HepG2 (cell line): ENCODE results near the gene SNCA. TPM values are rescaled to one million over a fixed set of nuclear protein-coding genes. Genes with fewer than 3 reads are reported as not detected.

Experiments
- ATAC-seq: fragments of 200-7000 bp; cut with Tn5 transposase; 3 replicates; pipeline ENCODE4 v1.9.1; 2020; ENCODE audit warnings: mild to moderate bottlenecking, moderate library complexity
- BruUV-seq: library from RNA; stranded (reverse); fragments of 400-500 nt; replicated peaks from 2 replicates; lab custom pipeline; 2021; lab: Mats Ljungman, UMichigan
- CTCF ChIA-PET: fragments of 300-600 bp; formaldehyde crosslinking; extraction: SDS; loops from one replicate; lab custom pipeline; 2021; ENCODE audit warnings: low total read pairs, inconsistent platforms, low intra/inter-chr PET ratio; lab: Yijun Ruan, JAX
- POLR2A ChIA-PET: fragments of 350-600 bp; sonication (Branson Sonifier 250); formaldehyde crosslinking; loops from one replicate; lab custom pipeline; 2020; ENCODE audit warnings: antibody characterized with exemption, inconsistent platforms; lab: Yijun Ruan, JAX
- DNase-seq: peaks from one replicate; pipeline ENCODE4 v3.0.0-alpha.2; 2015; ENCODE audit warnings: low spot score
- FAIRE-seq: peaks from 3 replicates; lab custom pipeline; 2011; peaks lifted over from hg19 to GRCh38; lab: Jason Lieb, UNC
- H2AFZ ChIP-seq: one replicate; pipeline ENCODE4 v1.6.1; 2011; ENCODE audit warnings: low read length, inconsistent platforms
- H3K27ac ChIP-seq: fragments of 300-600 bp; 3 replicates; pipeline ENCODE4 v1.8.0; 2011; ENCODE audit warnings: mixed run types, mild to moderate bottlenecking, mixed read lengths, low read length, inconsistent platforms; ENCODE audit not compliant: insufficient read depth; ENCODE audit errors: extremely low read length
- H3K27me3 ChIP-seq, 2 experiments: fragments of 200-600 bp in 1 of 2; 2 replicates in 1 of 2; 3 replicates in 1 of 2; pipeline versions ENCODE4 v1.6.0 to v1.8.0; 2011; ENCODE audit warnings: low read length in 2 of 2, mild to moderate bottlenecking in 2 of 2, moderate library complexity in 2 of 2, inconsistent platforms in 1 of 2; ENCODE audit not compliant: insufficient read depth in 2 of 2, control insufficient read depth in 1 of 2
- H3K36me3 ChIP-seq, 2 experiments: fragments of 200-600 bp in 1 of 2; replicated peaks in 1 of 2; 2 replicates in 1 of 2; 3 replicates in 1 of 2; pipeline versions ENCODE4 v1.5.1 to v1.8.0; 2011; ENCODE audit warnings: low read length in 2 of 2, inconsistent platforms in 1 of 2; ENCODE audit not compliant: insufficient read depth in 2 of 2, control insufficient read depth in 1 of 2
- H3K4me1 ChIP-seq: 2 replicates; pipeline ENCODE4 v1.5.1; 2012; ENCODE audit warnings: low read length, inconsistent platforms; ENCODE audit not compliant: insufficient read depth
- H3K4me2 ChIP-seq: 2 replicates; pipeline ENCODE4 v1.6.0; 2011; ENCODE audit warnings: low read depth, low read length, inconsistent platforms
- H3K4me3 ChIP-seq, 3 experiments: fragments of 200-600 bp in 1 of 3; sonication (generic), shearing (Covaris generic) in 1 of 3; replicated peaks in 1 of 3; 2 replicates each; pipeline ENCODE4 v1.5.1; 2011 to 2016; ENCODE audit warnings: low read length in 3 of 3, inconsistent platforms in 2 of 3, low read depth in 2 of 3, mild to moderate bottlenecking in 2 of 3, control low read depth in 1 of 3, mixed read lengths in 1 of 3; ENCODE audit not compliant: insufficient read depth in 1 of 3
- H3K79me2 ChIP-seq: one replicate; pipeline ENCODE4 v1.6.1; 2011; ENCODE audit warnings: low read length, inconsistent platforms; ENCODE audit not compliant: insufficient read depth
- H3K9ac ChIP-seq: 2 replicates; pipeline ENCODE4 v1.6.0; 2011; ENCODE audit warnings: mild to moderate bottlenecking, low read depth, low read length, inconsistent platforms; ENCODE audit not compliant: insufficient read depth
- H3K9me3 ChIP-seq: 2 replicates; pipeline ENCODE4 v1.5.1; 2012; ENCODE audit warnings: mild to moderate bottlenecking, low read length
- H4K20me1 ChIP-seq: 2 replicates; pipeline ENCODE4 v1.6.0; 2011; ENCODE audit warnings: inconsistent platforms, mild to moderate bottlenecking, low read length, moderate library complexity; ENCODE audit not compliant: insufficient read depth
- PLRG1 ChIP-seq: fragments of 450-650 bp; conservative IDR thresholded peaks from 2 replicates; pipeline ENCODE4 v1.6.1; 2016
- ZEB1 ChIP-seq: IDR thresholded peaks from 2 replicates; pipeline ENCODE4 v1.6.1; 2012; ENCODE audit warnings: mild to moderate bottlenecking, low read depth, inconsistent platforms; ENCODE audit not compliant: insufficient replicate concordance
- ZNF629 ChIP-seq: sonication (generic); formaldehyde crosslinking; conservative IDR thresholded peaks from 2 replicates; pipeline ENCODE4 v1.5.0; 2020; ENCODE audit warnings: missing genetic modification reagents
- ZNF7 ChIP-seq: IDR thresholded peaks from 2 replicates; pipeline ENCODE4 v1.6.1; 2016; ENCODE audit warnings: missing biosample characterization, missing genetic modification reagents
- ZZZ3 ChIP-seq: sonication (generic); formaldehyde crosslinking; IDR thresholded peaks from 2 replicates; pipeline ENCODE4 v1.4.0; 2020; ENCODE audit warnings: missing genetic modification reagents, mild to moderate bottlenecking, borderline replicate concordance
- WGBS: methylation state at CpG from one replicate; pipeline ENCODE4 v1.1.6; 2017; ENCODE audit warnings: low lambda C conversion rate; 5-methylcytosine and 5-hydroxymethylcytosine counted together
- in situ Hi-C: cut with HindIII; loops from 2 replicates; pipeline ENCODE4 v1.10.0; 2017; ENCODE audit warnings: low pct_unique_long_range_greater_than_20kb; ENCODE audit not compliant: extremely low pct_ligation_motif_present
- intact Hi-C: fragments of 100-400 bp; cut with micrococcal nuclease; formaldehyde crosslinking; loops from one replicate; pipeline ENCODE4 v1.10.0; 2022; ENCODE audit not compliant: unreplicated experiment
- polyA plus RNA-seq, 8 experiments: library from polyadenylated mRNA; depleted of rRNA in 3 of 8; stranded (reverse) in 7 of 8; unstranded in 1 of 8; fragments of >200 nt; fragmentation: Illumina TruSeq in 4 of 8; extraction: Trizol in 4 of 8; gene quantifications; 2 replicates each; pipeline versions ENCODE4 v1.2.1 to v1.2.3, GENCODE V29; 2011 to 2016; ENCODE audit warnings: low read depth in 4 of 8, missing spikeins in 1 of 8, mixed read lengths in 1 of 8; ENCODE audit not compliant: insufficient read depth in 1 of 8
- total RNA-seq, 5 experiments: library from RNA; depleted of rRNA; stranded (reverse); fragments of >200 nt; fragmentation: Illumina TruSeq; extraction: Trizol; gene quantifications; 2 replicates each; pipeline ENCODE4 v1.2.3, GENCODE V29; 2016; ENCODE audit warnings: low read depth in 1 of 5
- TF ChIP-seq, protein P1 (sequence below): sonication (generic); formaldehyde crosslinking; conservative IDR thresholded peaks from 2 replicates; pipeline ENCODE4 v1.5.0; 2020; ENCODE audit warnings: missing genetic modification reagents
- TF ChIP-seq, protein P2 (sequence below): sonication (generic); formaldehyde crosslinking; IDR thresholded peaks from 2 replicates; pipeline ENCODE4 v1.8.1; 2022; ENCODE audit warnings: low read depth, mild to moderate bottlenecking, missing genetic modification reagents
- TF ChIP-seq, protein P3 (sequence below): sonication (generic); formaldehyde crosslinking; IDR thresholded peaks from 2 replicates; pipeline ENCODE4 v1.8.0; 2022; ENCODE audit warnings: low read depth, missing genetic modification reagents
- TF ChIP-seq, protein P4 (sequence below): sonication (generic); formaldehyde crosslinking; IDR thresholded peaks from 2 replicates; pipeline ENCODE4 v1.5.0; 2020; ENCODE audit warnings: mild to moderate bottlenecking, missing genetic modification reagents

SNCA gene
- total and polyA plus RNA-seq, 2 of the 13 experiments (the other 11 are each of a cell fraction or from before 2014, with no cell fraction given), result not detected

DNA sequence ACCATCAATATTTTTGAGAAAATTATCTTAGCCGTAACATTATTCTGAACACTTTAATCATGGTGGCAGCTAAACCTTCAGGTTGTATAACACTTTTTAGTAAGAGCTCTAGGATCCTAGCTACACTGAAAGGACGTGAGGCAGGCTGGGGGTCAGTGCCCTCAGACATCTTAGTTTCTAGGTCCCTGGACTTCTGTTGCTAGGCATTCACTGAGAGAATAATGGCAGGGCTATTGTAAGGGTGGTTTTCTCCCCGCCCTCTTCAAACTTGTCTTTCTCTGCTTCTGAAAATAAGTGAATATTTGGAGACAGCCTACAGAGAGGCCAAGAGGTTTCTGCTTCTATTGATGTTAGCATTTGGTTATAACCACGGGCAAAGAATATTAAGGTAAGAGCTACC lies 42.3 kb upstream of the SNCA start:
- Histone ChIP-seq H4K20me1 (no peaks in the 10 kb centered on the region), H3K27ac (no peak overlapping the region), H3K27me3 (no peaks in the 10 kb centered on the region), H3K9ac (no peak overlapping the region), H3K79me2 (no peaks in the 10 kb centered on the region), H3K4me3 (no peak overlapping the region), H3K4me2 (no peak overlapping the region), H3K36me3 (no peaks in the 10 kb centered on the region), H2AFZ (no peak overlapping the region), H3K4me1 (no peaks in the 10 kb centered on the region), H3K9me3 (no peaks in the 10 kb centered on the region)
- TF ChIP-seq ZNF629, result no peak
- TF ChIP-seq ZNF7 (CRISPR knock-in tag), result no peak
- TF ChIP-seq, protein P1, sequence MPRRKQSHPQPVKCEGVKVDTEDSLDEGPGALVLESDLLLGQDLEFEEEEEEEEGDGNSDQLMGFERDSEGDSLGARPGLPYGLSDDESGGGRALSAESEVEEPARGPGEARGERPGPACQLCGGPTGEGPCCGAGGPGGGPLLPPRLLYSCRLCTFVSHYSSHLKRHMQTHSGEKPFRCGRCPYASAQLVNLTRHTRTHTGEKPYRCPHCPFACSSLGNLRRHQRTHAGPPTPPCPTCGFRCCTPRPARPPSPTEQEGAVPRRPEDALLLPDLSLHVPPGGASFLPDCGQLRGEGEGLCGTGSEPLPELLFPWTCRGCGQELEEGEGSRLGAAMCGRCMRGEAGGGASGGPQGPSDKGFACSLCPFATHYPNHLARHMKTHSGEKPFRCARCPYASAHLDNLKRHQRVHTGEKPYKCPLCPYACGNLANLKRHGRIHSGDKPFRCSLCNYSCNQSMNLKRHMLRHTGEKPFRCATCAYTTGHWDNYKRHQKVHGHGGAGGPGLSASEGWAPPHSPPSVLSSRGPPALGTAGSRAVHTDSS (CRISPR knock-in tag), result no peak
- TF ChIP-seq, protein P2, sequence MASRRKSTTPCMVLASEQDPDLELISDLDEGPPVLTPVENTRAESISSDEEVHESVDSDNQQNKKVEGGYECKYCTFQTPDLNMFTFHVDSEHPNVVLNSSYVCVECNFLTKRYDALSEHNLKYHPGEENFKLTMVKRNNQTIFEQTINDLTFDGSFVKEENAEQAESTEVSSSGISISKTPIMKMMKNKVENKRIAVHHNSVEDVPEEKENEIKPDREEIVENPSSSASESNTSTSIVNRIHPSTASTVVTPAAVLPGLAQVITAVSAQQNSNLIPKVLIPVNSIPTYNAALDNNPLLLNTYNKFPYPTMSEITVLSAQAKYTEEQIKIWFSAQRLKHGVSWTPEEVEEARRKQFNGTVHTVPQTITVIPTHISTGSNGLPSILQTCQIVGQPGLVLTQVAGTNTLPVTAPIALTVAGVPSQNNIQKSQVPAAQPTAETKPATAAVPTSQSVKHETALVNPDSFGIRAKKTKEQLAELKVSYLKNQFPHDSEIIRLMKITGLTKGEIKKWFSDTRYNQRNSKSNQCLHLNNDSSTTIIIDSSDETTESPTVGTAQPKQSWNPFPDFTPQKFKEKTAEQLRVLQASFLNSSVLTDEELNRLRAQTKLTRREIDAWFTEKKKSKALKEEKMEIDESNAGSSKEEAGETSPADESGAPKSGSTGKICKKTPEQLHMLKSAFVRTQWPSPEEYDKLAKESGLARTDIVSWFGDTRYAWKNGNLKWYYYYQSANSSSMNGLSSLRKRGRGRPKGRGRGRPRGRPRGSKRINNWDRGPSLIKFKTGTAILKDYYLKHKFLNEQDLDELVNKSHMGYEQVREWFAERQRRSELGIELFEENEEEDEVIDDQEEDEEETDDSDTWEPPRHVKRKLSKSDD (CRISPR knock-in tag), result no peak
- TF ChIP-seq PLRG1, result no peak
- TF ChIP-seq, protein P3, sequence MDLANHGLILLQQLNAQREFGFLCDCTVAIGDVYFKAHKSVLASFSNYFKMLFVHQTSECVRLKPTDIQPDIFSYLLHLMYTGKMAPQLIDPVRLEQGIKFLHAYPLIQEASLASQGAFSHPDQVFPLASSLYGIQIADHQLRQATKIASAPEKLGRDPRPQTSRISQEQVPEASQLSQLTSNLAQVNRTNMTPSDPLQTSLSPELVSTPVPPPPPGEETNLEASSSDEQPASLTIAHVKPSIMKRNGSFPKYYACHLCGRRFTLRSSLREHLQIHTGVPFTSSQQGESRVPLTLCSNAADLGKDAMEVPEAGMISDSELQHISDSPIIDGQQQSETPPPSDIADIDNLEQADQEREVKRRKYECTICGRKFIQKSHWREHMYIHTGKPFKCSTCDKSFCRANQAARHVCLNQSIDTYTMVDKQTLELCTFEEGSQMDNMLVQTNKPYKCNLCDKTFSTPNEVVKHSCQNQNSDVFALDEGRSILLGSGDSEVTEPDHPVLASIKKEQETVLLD (CRISPR knock-in tag), result no peak
- no peak for TF ChIP-seq ZEB1
- TF ChIP-seq, protein P4, sequence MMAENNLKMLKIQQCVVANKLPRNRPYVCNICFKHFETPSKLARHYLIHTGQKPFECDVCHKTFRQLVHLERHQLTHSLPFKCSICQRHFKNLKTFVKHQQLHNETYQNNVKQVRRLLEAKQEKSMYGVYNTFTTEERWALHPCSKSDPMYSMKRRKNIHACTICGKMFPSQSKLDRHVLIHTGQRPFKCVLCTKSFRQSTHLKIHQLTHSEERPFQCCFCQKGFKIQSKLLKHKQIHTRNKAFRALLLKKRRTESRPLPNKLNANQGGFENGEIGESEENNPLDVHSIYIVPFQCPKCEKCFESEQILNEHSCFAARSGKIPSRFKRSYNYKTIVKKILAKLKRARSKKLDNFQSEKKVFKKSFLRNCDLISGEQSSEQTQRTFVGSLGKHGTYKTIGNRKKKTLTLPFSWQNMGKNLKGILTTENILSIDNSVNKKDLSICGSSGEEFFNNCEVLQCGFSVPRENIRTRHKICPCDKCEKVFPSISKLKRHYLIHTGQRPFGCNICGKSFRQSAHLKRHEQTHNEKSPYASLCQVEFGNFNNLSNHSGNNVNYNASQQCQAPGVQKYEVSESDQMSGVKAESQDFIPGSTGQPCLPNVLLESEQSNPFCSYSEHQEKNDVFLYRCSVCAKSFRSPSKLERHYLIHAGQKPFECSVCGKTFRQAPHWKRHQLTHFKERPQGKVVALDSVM, result no peak
- no peak for TF ChIP-seq ZZZ3 (CRISPR knock-in tag)
- DNase-seq (no peak), ATAC-seq (no peak), FAIRE-seq (no peak)
- 26% methylated on average over 4 of the region's 4 CpGs for WGBS
- no TSS peak for BruUV-seq
- intact Hi-C loops, result no loop called here
- ChIA-PET CTCF (no interaction called here), POLR2A (no interaction called here)
- in situ Hi-C loops, result loop anchor here (10.0 kb wide), 1 partner anchor 224 kb away; no protein-coding TSS in a partner anchor
